Gastrocnemius medialis (tissue), 4 donors: ENCODE data around the gene VTI1A.

Experiments used
- POLR2A ChIP-seq, 2 donors: fragments of 450-650 bp; IDR thresholded peaks; one replicate each; pipeline ENCODE4 v1.6.1; 2017; ENCODE audit warnings: antibody characterized with exemption in 2 of 2, mild to moderate bottlenecking in 2 of 2, moderate library complexity in 2 of 2
- TF ChIP-seq, protein P1 (sequence below), 5 experiments: fragments of 450-650 bp in 3 of 5; fragments of 200-600 bp in 2 of 5; sonication (generic) in 2 of 5; IDR thresholded peaks in 4 of 5; conservative IDR thresholded peaks in 1 of 5; 1 replicate in 4 of 5; 2 replicates in 1 of 5; pipeline ENCODE4 v1.5.1; 2016 to 2019; ENCODE audit warnings: antibody characterized with exemption in 5 of 5, mild to moderate bottlenecking in 3 of 5, moderate library complexity in 3 of 5

DNA sequence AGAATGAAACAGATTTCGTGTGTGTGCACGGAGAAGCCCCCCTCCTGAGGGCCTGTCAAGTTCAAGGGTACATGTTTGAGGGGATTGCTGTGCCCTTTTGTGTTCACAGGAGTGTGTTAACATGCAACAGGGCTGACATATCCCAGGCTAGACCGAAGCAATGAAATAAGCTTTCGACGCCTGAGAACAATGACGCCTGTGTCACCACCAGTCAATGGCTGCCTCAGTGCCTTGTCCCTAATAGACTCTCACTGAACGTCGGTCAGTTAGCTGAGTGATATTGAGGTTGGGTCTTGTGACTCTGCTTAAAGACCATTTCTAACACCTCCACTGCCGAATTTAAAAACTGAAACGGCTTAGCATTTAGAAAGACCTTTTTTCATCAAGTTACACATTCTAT is 327.8 kb downstream of the VTI1A start:
- TF ChIP-seq, protein P1, sequence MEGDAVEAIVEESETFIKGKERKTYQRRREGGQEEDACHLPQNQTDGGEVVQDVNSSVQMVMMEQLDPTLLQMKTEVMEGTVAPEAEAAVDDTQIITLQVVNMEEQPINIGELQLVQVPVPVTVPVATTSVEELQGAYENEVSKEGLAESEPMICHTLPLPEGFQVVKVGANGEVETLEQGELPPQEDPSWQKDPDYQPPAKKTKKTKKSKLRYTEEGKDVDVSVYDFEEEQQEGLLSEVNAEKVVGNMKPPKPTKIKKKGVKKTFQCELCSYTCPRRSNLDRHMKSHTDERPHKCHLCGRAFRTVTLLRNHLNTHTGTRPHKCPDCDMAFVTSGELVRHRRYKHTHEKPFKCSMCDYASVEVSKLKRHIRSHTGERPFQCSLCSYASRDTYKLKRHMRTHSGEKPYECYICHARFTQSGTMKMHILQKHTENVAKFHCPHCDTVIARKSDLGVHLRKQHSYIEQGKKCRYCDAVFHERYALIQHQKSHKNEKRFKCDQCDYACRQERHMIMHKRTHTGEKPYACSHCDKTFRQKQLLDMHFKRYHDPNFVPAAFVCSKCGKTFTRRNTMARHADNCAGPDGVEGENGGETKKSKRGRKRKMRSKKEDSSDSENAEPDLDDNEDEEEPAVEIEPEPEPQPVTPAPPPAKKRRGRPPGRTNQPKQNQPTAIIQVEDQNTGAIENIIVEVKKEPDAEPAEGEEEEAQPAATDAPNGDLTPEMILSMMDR (IDR thresholded peaks at IDR 0.05 in 4 of 5, conservative IDR thresholded peaks at IDR 0.05 in 1 of 5): no peak
- TF ChIP-seq POLR2A (IDR thresholded peaks at IDR 0.05): no peak
